BE2C (cell line): Measurements from ENCODE around the gene MAST3.
A peak's percentile ranks its signal among the peaks of the same experiment; 100 is the strongest.
"Not testable (repeated sequence)": the region's sequence is repeated elsewhere in the genome, so short reads cannot be mapped to it uniquely, and the experiment has no call there.

Source experiments
- DNase-seq: peaks from one replicate; pipeline ENCODE4 v3.0.0-alpha.2; 2020
- H3K27me3 ChIP-seq: fragments of 250-450 bp; sonication (Bioruptor Pico); 2 replicates; pipeline ENCODE4 v1.5.1; 2020; ENCODE audit warnings: mild to moderate bottlenecking
- H3K36me3 ChIP-seq: fragments of 250-450 bp; sonication (Bioruptor Pico); 2 replicates; pipeline ENCODE4 v1.5.1; 2020; ENCODE audit warnings: mild to moderate bottlenecking
- H3K4me1 ChIP-seq: fragments of 250-450 bp; sonication (Bioruptor Pico); 2 replicates; pipeline ENCODE4 v1.5.1; 2020
- H3K4me3 ChIP-seq: 2 replicates; pipeline ENCODE4 v1.5.1; 2011; ENCODE audit warnings: low read depth, low read length
- H3K9me3 ChIP-seq: fragments of 250-450 bp; sonication (Bioruptor Pico); 2 replicates; pipeline ENCODE4 v1.5.1; 2020
- TF ChIP-seq, protein P1 (sequence below): IDR thresholded peaks from 2 replicates; pipeline ENCODE4 v1.5.1; 2012; ENCODE audit warnings: mild to moderate bottlenecking, low read depth, low read length

MAST3 gene

DNA sequence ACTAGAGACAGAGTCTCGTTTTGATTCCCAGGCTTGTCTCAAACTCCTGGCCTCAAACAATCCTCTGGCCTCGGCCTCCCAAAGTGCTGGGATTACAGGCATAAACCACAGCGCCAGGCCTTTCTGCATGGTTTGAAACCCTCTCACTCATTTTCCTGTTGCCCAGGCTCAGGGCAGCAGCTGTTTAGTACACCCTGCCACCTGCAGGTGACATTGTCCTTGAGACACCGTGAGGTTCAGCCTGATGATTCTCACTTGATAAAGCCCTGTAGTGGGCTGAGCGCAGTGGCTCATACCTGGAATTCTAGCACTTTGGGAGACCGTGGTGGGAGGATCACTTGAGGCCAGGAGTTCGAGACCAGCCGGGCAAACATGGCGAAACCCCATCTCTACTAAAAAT, 23.4 kb upstream of the MAST3 start:
- TF ChIP-seq, protein P1, sequence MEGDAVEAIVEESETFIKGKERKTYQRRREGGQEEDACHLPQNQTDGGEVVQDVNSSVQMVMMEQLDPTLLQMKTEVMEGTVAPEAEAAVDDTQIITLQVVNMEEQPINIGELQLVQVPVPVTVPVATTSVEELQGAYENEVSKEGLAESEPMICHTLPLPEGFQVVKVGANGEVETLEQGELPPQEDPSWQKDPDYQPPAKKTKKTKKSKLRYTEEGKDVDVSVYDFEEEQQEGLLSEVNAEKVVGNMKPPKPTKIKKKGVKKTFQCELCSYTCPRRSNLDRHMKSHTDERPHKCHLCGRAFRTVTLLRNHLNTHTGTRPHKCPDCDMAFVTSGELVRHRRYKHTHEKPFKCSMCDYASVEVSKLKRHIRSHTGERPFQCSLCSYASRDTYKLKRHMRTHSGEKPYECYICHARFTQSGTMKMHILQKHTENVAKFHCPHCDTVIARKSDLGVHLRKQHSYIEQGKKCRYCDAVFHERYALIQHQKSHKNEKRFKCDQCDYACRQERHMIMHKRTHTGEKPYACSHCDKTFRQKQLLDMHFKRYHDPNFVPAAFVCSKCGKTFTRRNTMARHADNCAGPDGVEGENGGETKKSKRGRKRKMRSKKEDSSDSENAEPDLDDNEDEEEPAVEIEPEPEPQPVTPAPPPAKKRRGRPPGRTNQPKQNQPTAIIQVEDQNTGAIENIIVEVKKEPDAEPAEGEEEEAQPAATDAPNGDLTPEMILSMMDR: peak; percentile 30; the same call in 1 of the 2 replicates

DNA sequence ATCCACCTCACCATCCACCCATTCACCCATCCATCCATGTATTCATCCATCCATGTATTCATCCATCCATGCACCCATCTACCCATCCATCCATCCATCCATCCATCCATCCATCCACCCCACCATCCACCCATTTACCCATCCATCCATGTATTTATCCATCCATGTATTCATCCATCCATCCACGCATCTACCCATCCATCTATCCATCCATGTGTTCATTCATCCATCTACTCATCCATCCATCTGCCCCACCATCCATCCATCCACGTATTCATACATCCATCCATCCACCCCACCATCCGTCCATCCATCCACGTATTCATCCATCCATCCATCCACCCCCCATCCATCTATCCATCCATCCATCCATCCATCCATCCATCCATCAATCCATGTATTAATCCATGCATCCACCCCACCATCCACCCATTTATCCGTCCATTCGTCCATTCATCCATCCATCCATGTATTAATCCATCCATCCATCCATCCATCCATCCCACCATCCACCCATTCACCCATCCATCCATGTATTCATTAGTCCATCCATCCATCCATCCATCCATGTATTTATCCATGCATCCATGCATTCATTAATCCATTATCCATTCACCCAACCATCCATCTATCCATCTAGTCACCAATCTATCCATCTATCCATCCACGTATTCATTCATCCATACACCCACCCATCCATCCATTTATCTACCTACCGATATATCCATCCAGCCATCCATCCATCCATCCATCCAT, 13.5 kb upstream of the MAST3 start:
- Histone ChIP-seq H3K27me3 (peaks cover 8% of the 10 kb centered on the region), H3K36me3 (no peaks in the 10 kb centered on the region), H3K4me3 (no peak overlapping the region), H3K9me3 (no peaks in the 10 kb centered on the region), H3K4me1 (no peaks in the 10 kb centered on the region)
- DNase-seq: no peak
- TF ChIP-seq, protein P1: no peak

More for the DNA sequence above, 23.4 kb upstream of the MAST3 start:
- Histone ChIP-seq H3K27me3 (no peaks in the 10 kb centered on the region), H3K9me3 (no peaks in the 10 kb centered on the region), H3K36me3 (no peaks in the 10 kb centered on the region), H3K4me1 (no peaks in the 10 kb centered on the region), H3K4me3 (no peak overlapping the region)
- DNase-seq: no peak

GRCh38 chr19:18085702-18086457, 11.7 kb upstream of the MAST3 start:
- Histone ChIP-seq H3K4me3 (no peak overlapping the region), H3K4me1 (no peaks in the 10 kb centered on the region)
- DNase-seq: no peak

GRCh38 chr19:18086590-18087138, 10.9 kb upstream of the MAST3 start, which contains the start of gene IL12RB1:
TSS of gene IL12RB1 (minus strand) at chr19:18086934. CDS start at chr19:18086823, 111 bp downstream.
- DNase-seq: no peak
- Histone ChIP-seq H3K4me1 (no peaks in the 10 kb centered on the region), H3K4me3 (no peak within 1 kb of the TSS), H3K36me3 (no peaks in the 10 kb centered on the region), H3K27me3 (peaks cover 8% of the 10 kb centered on the region; the same call in 1 of the 2 replicates), H3K9me3 (no peaks in the 10 kb centered on the region)
- TF ChIP-seq, protein P1: no peak

More at GRCh38 chr19:18085702-18086457, 11.7 kb upstream of the MAST3 start:
- Histone ChIP-seq H3K27me3 (peaks cover 8% of the 10 kb centered on the region), H3K9me3 (no peaks in the 10 kb centered on the region), H3K36me3 (no peaks in the 10 kb centered on the region)
- TF ChIP-seq, protein P1: no peak

- H3K36me3 ChIP-seq, H3K4me1 ChIP-seq, H3K9me3 ChIP-seq, H3K4me3 ChIP-seq, DNase-seq, H3K27me3 ChIP-seq: not testable (repeated sequence)
These were observed 8.5 kb upstream of the MAST3 start for GRCh38 chr19:18089096-18089541.

- no peaks in the 10 kb centered on the region for H3K4me1 ChIP-seq
- no peaks in the 10 kb centered on the region for H3K27me3 ChIP-seq
- peaks cover 3% of the 10 kb centered on the region for H3K9me3 ChIP-seq
- H3K4me3 ChIP-seq: no peak overlapping the region
- TF ChIP-seq, protein P1: no peak
- no peak for DNase-seq
- H3K36me3 ChIP-seq: no peaks in the 10 kb centered on the region
These were observed 7.9 kb upstream of the MAST3 start for GRCh38 chr19:18089726-18090125.
